HG03175 (cell line): ENCODE data around the gene IL7R.

Source experiments
- ATAC-seq: cut with Tn5 transposase; IDR thresholded peaks from one replicate; pipeline ENCODE4 v1.9.1; 2021; ENCODE audit warnings: mild to moderate bottlenecking, moderate library complexity; ENCODE audit not compliant: unreplicated experiment

The IL7R gene

GRCh38 chr5:35903631-35904203 lies 47.0 kb downstream of the IL7R start:
- ATAC-seq, result no peak

GRCh38 chr5:35904443-35905132 lies 47.9 kb downstream of the IL7R start:
- peak; percentile 49 for ATAC-seq

- ATAC-seq, result no peak
Measured at GRCh38 chr5:35908228-35908627, 51.5 kb downstream of the IL7R start.

- ATAC-seq, result no peak
Measured at GRCh38 chr5:35908814-35909213, 52.1 kb downstream of the IL7R start.

GRCh38 chr5:35919191-35919590 lies 62.5 kb downstream of the IL7R start:
- ATAC-seq, result no peak

GRCh38 chr5:35920890-35921289 lies 64.2 kb downstream of the IL7R start:
- no peak for ATAC-seq

- ATAC-seq, result no peak
Measured at GRCh38 chr5:35921930-35922329, 65.2 kb downstream of the IL7R start.

- ATAC-seq, result no peak
Measured at GRCh38 chr5:35922468-35922867, 65.8 kb downstream of the IL7R start.

GRCh38 chr5:35924122-35924949 lies 67.6 kb downstream of the IL7R start:
- ATAC-seq, result no peak

- no peak for ATAC-seq
Measured at GRCh38 chr5:35924950-35925722, 68.4 kb downstream of the IL7R start.

- ATAC-seq, result peak; percentile 83
Measured at GRCh38 chr5:35926389-35927051, 69.8 kb downstream of the IL7R start.
